GM18499 (cell line): Measurements from ENCODE around the gene FYB2.

Experiments used
- ATAC-seq: cut with Tn5 transposase; IDR thresholded peaks from one replicate; pipeline ENCODE4 v1.9.1; 2021; ENCODE audit warnings: moderate number of reproducible peaks; ENCODE audit not compliant: insufficient read depth, unreplicated experiment

Gene FYB2, protein sequence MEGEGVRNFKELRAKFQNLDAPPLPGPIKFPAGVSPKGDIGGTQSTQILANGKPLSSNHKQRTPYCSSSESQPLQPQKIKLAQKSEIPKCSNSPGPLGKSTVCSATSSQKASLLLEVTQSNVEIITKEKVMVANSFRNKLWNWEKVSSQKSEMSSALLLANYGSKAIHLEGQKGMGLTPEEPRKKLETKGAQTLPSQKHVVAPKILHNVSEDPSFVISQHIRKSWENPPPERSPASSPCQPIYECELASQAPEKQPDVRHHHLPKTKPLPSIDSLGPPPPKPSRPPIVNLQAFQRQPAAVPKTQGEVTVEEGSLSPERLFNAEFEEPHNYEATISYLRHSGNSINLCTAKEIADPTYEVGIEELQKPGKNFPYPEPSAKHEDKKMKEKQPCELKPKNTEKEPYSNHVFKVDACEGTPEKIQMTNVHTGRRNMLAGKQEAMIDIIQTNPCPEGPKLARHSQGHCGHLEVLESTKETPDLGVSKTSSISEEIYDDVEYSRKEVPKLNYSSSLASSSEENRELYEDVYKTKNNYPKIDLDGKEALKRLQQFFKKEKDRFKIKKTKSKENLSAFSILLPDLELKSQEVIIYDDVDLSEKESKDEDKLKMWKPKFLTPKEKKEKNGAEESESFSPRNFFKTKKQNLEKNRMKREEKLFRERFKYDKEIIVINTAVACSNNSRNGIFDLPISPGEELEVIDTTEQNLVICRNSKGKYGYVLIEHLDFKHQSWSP

DNA sequence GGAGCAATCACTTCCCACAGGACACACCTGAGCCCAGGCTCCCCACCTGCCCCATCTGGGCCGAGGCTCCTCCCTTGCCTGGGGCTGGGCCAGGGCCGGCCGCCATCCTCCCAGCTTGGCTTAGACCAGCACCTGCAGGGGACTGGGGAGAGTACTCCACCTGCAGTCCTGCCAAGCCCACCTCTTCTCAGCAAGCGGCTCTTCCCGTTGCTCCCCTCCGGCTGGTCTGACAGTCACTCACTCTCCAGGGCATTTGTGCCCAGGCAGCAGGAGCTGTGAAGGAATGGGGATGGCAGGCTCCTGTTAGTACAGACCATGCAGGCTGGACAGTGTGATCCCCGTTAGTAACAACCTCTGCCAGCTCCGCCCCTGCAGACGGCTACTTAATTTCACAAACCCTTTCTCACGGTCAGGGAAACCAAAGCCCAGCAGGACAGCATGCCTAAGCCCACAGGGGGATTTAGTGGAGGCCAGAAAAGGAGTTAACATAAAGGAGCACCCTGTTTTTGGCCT, at the start of gene FYB2:
FYB2 (minus strand) TSS at position 18 of the 513 bp plus-strand sequence. CDS start 114 bp downstream, outside the sequence.
- no peak for ATAC-seq

- no peak for ATAC-seq
Measured at GRCh38 chr1:56868761-56869160, 49.6 kb upstream of the FYB2 start.

DNA sequence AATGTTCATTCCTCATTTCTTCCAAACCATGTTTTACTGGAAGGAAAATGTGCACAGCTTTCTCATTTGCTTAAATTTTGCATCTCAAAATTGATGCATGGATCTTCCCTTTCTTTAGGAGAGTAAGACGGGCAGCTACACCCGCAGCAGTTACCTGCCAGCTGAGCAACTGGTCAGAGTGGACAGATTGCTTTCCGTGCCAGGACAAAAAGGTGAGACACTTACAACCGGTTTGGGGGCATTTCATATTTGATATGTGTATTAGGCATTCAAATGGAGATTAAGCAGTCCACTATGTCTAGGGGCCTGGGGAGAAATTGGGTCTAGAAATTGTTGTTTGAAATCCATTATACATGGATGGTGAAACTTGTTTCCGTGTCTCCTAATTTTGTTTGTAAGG, 48.3 kb upstream of the FYB2 start:
- ATAC-seq = no peak

DNA sequence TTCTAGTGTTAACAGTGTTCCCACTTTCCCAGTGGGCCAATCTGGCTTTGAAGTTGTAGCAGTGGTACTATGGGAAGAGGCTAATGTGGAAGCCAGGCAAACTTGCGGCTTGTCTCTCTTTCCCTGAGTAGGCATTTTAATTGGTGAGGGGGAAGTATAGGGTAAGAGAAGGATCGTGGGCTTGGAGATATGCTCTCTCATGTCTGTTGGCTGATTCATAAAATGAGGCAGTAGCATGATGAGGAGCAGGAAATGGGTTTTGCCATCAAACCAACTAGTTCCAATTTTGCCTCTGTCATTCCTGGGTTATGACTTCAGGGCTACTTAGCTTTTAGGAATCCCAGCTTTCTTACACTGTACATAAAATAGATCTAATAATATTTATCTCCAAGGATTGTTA, 47.5 kb upstream of the FYB2 start:
- no peak for ATAC-seq

GRCh38 chr1:56864430-56864829, 45.2 kb upstream of the FYB2 start:
- ATAC-seq = no peak

DNA sequence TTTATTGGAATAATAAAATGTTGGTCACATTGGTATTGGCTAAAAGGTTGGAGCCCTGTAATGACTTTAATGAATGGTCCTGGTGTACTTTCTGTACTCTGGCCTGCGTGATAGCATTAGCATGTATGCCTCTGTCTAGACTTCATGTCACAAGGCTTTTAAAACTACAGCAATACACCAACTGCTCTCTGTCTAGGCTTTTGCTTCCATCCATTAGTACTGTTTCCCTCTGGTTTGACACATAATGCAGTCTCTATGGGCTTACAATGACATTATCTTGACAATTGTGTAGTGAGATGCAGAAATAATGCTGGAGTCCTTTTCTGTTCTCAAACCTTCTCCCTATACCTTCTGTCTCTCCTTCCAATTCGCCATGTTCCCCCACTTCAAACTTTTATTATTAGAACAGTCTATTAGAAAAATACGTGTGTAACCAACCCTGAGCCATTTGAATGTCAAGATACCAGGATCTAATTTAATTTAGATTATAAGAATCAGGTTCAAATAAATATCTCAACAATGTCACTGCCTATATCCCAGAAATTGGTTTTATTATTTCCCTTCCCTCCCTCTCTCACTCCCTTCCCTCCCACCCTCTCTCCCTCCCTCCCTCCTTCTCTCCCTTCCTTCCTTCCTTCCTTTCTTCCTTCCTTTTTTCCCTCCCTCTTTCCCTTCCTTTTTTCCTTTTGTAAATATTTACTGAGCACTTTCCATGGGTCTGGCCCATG, 44.2 kb upstream of the FYB2 start:
- no peak for ATAC-seq

- ATAC-seq = no peak
Measured at GRCh38 chr1:56859287-56859686, 40.1 kb upstream of the FYB2 start.

GRCh38 chr1:56856186-56856585, 37.0 kb upstream of the FYB2 start:
- no peak for ATAC-seq

DNA sequence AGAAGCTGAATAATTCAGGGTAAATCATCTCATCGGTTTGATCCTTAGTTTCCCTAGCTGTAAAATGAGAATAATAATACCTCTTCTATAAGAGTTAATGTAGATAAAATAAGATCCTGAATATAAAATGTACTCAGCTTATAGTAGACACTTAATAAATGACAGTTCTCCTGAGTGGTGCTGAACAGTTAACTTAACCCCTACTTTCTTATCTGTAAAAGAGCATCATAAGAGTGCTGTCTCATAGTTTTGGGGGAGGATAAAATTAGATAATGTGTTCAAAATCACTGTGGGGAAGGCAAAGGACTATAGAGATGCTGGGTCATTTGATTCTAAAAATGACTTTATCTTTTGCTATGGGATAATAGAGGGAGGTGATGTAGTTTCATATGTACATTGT, 36.0 kb upstream of the FYB2 start:
- ATAC-seq = no peak

GRCh38 chr1:56854521-56855099, 35.4 kb upstream of the FYB2 start, which contains the start of gene C8A:
TSS of gene C8A (plus strand) at chr1:56854797. CDS start at chr1:56854902, 105 bp downstream.
- ATAC-seq = no peak

DNA sequence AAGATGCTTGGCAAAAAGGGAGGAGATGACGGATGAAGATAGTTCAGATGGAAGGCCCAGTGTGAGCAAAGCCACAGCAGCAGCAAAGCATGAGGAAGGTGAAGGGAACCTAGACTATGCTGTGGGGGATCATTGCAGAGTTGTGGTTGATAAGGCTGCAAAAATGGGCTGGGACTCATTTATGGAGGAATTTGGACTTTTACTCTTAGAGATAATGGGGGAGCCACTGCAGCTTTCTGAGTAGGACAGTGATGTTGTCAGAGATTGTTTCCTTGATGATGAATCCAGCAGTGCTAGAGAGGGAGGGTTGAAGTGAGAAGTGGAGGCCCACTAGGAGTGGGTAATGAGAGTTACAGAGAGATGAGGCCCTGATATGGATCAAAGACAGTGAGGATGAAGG, 33.3 kb upstream of the FYB2 start:
- ATAC-seq = no peak

GRCh38 chr1:56850922-56851321, 31.7 kb upstream of the FYB2 start:
- ATAC-seq = no peak

DNA sequence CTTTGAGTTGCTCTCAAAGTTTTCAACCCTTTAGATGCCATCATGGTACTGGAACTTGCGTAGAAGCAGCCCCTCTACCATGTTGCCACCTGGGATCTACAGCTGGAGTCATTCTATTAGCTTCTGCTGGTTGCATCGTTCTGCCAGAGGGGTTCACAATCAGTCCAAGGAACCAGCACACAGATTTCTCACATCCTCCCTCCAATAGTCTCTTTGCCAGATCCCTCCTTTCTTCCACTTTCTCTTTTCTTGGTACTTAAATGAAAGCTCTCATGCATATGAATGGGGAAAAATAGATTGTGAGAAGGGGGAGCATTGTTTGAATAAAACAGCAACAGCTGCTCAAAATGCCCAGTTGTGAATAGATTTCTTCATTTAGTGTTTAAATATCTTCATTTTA, 31.2 kb upstream of the FYB2 start:
- no peak for ATAC-seq

GRCh38 chr1:56849750-56850149, 30.5 kb upstream of the FYB2 start:
- ATAC-seq = no peak

DNA sequence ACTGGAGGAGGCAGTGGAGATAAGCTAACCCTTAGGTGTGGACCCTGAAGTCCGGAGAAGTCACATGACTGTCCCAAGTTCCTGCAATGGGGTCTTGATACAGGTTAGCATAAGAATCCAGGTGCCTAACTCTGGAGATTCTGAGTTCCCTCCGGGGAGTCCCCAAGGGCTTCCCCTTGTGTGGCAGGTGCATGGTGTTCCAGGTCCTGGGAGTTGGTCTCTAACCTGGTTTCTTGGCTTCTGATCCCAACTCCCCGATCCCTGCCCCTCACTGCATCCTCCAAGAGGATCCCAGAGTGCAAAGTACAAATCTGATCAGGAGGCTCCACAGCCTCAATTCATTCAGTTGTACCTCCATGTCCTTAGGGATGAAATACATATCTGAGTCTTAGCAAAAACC, 26.1 kb upstream of the FYB2 start:
- no peak for ATAC-seq

GRCh38 chr1:56844545-56845136, 25.4 kb upstream of the FYB2 start:
- ATAC-seq = no peak

- ATAC-seq = no peak
Measured at GRCh38 chr1:56843544-56843943, 24.3 kb upstream of the FYB2 start.

GRCh38 chr1:56838759-56839158, 19.6 kb upstream of the FYB2 start:
- no peak for ATAC-seq

DNA sequence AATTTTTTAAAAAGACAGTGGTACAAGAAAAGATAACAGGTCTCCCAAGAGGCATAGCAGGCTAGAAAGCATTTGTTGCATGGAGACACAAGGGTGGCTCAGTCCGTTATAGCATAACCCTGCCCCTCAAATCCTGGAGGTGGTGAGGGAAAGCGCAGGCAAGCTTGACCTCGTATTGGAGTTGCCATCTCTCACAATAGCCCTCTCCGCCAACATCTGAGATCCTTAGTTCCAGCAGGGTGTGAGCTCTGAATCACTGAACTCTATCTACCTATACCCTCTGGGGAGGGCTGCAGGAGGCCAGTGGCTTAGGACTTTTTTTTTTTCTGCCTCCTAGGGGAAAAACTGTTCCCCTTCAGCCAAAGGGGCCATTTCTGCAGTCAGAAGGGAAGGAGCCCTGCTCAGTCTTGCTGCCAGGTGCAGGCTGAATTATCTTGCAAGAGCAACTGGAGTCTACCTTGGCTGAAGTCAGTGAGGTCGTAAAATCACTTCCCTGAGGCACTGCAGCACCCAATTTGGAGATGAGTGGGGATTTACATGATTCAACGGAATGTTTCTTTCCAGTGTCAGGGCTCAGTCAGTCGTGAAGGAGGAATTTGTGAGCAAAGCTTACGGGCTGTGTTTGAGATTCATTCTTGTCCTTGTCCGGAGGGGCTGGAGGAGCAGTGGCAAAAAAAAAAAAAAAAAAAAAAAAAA, 18.2 kb upstream of the FYB2 start:
- no peak for ATAC-seq
